Vagina (tissue), 2 donors: ENCODE results near the gene SIGLEC14.

Source experiments
- CTCF ChIP-seq, 3 experiments: fragments of 450-650 bp in 2 of 3; fragments of 200-600 bp in 1 of 3; sonication (generic) in 1 of 3; IDR thresholded peaks; one replicate each; pipeline ENCODE4 v1.5.1; 2017 to 2019; ENCODE audit warnings: antibody characterized with exemption in 3 of 3, mild to moderate bottlenecking in 2 of 3, moderate library complexity in 2 of 3
- POLR2AphosphoS5 ChIP-seq, 2 donors: sonication (generic); formaldehyde crosslinking; IDR thresholded peaks; one replicate each; pipeline ENCODE4 v1.9.0; 2017; ENCODE audit warnings: antibody characterized with exemption in 2 of 2, mild to moderate bottlenecking in 2 of 2, low read depth in 1 of 2; ENCODE audit not compliant: insufficient read depth in 1 of 2

DNA sequence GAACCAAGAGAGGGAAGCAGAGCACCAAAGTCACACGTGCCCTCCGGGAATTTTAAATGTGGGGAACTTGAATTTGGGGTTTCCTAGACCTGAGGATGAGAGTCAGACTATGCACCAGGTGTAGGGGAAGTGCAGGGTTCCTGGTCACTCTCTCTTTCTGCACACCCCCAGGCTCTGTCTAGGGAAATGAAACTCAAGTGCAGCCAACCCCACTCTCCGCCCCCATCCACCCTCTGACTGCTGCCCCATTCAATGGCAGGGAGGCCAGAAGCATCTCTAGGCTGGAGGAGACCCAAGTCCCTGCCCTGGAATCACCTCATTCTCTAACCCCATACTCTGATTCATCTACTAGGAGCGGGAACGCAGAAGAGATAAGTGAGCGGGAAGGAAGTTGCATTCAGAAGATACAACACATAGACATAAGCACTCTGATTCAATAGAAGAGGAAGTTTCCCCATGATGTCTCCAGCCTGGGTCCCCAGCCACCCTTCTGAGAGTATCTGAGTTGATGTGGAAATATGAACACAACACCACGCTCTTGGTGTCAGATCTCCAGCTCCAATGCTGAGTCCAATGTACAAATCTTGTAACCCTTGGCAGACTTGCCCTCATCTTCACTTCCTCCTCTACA is 4.7 kb upstream of the SIGLEC14 start:
- TF ChIP-seq CTCF (IDR thresholded peaks at IDR 0.05) (no peak), POLR2AphosphoS5 (IDR thresholded peaks at IDR 0.05; ENCODE audit: insufficient read depth in 1 of 2, low read depth in 1 of 2) (no peak)
